GM12878 (cell line): ENCODE results near the gene NRSN2. TPM values are rescaled to one million over a fixed set of nuclear protein-coding genes. Genes with fewer than 3 reads are reported as not detected.

ENCODE experiments used
- ATAC-seq: fragments of 200-7000 bp; cut with Tn5 transposase; 3 replicates; pipeline ENCODE4 v1.9.1; 2020; ENCODE audit warnings: mild to moderate bottlenecking, moderate library complexity
- BruUV-seq: library from RNA; stranded (reverse); fragments of 400-500 nt; replicated peaks from 2 replicates; lab custom pipeline; 2021; lab: Mats Ljungman, UMichigan
- CTCF ChIA-PET: fragments of 300-600 bp; sonication (Branson Sonifier 250); formaldehyde crosslinking; extraction: SDS; loops from one replicate; lab custom pipeline; 2021; ENCODE audit warnings: inconsistent platforms; lab: Yijun Ruan, JAX
- POLR2A ChIA-PET: fragments of 350-600 bp; formaldehyde crosslinking; extraction: SDS; loops from one replicate; lab custom pipeline; 2021; ENCODE audit warnings: inconsistent platforms; lab: Charles Lee
- RAD21 ChIA-PET: fragments of 300-600 bp; sonication (Branson Sonifier 250); formaldehyde crosslinking; loops from one replicate; lab custom pipeline; 2023; ENCODE audit warnings: antibody characterized with exemption; ENCODE audit not compliant: unreplicated experiment; lab: Charles Lee
- SMC1A ChIA-PET: fragments of 300-600 bp; sonication (Branson Sonifier 250); formaldehyde crosslinking; loops from one replicate; lab custom pipeline; 2023; ENCODE audit not compliant: unreplicated experiment, uncharacterized antibody; lab: Charles Lee
- DNase-seq: peaks from one replicate; pipeline ENCODE4 v3.0.0-alpha.2; 2011; ENCODE audit warnings: low read depth, low spot score
- FAIRE-seq: peaks from 3 replicates; lab custom pipeline; 2011; peaks lifted over from hg19 to GRCh38; lab: Jason Lieb, UNC
- H2AFZ ChIP-seq: 2 replicates; pipeline ENCODE4 v1.6.0; 2011; ENCODE audit warnings: low read depth, low read length, control low read depth; ENCODE audit not compliant: control insufficient read depth
- H3K27ac ChIP-seq: 2 replicates; pipeline ENCODE4 v1.5.1; 2011; ENCODE audit warnings: control low read depth; ENCODE audit not compliant: control insufficient read depth, insufficient read depth
- H3K27me3 ChIP-seq, 2 experiments: replicated peaks in 1 of 2; 2 replicates each; pipeline versions ENCODE4 v1.6.0 to v1.6.1; 2011; ENCODE audit warnings: low read length in 1 of 2; ENCODE audit not compliant: control insufficient read depth in 2 of 2, insufficient read depth in 2 of 2
- H3K36me3 ChIP-seq, 2 experiments: 2 replicates each; pipeline ENCODE4 v1.5.1; 2011; ENCODE audit warnings: low read length in 1 of 2; ENCODE audit not compliant: control insufficient read depth in 2 of 2, insufficient read depth in 2 of 2
- H3K4me1 ChIP-seq: 2 replicates; pipeline ENCODE4 v1.6.1; 2011; ENCODE audit warnings: mild to moderate bottlenecking, low read length, moderate library complexity, mixed read lengths; ENCODE audit not compliant: control insufficient read depth, insufficient read depth
- H3K4me2 ChIP-seq: 2 replicates; pipeline ENCODE4 v1.6.0; 2011; ENCODE audit warnings: control low read depth; ENCODE audit not compliant: control insufficient read depth, insufficient read depth
- H3K4me3 ChIP-seq: fragments of 200-600 bp; sonication (generic); 2 replicates; pipeline ENCODE4 v1.5.1; 2016
- H3K79me2 ChIP-seq: 2 replicates; pipeline ENCODE4 v1.6.0; 2011; ENCODE audit warnings: low read length; ENCODE audit not compliant: control insufficient read depth, insufficient read depth
- H3K9ac ChIP-seq: 2 replicates; pipeline ENCODE4 v1.8.0; 2011; ENCODE audit warnings: low read length, control low read depth, mixed read lengths; ENCODE audit not compliant: control insufficient read depth, insufficient read depth
- H3K9me3 ChIP-seq: replicated peaks from 3 replicates; pipeline ENCODE4 v1.5.1; 2011; ENCODE audit warnings: mild to moderate bottlenecking, low read length; ENCODE audit not compliant: control insufficient read depth, insufficient read depth
- H4K20me1 ChIP-seq: 2 replicates; pipeline ENCODE4 v1.6.0; 2011; ENCODE audit not compliant: control insufficient read depth, insufficient read depth
- CHD1 ChIP-seq: IDR thresholded peaks from 2 replicates; pipeline ENCODE4 v1.6.1; 2012; ENCODE audit warnings: low read depth, low read length, improper control_type of control experiment
- FOXM1 ChIP-seq: IDR thresholded peaks from 2 replicates; pipeline ENCODE4 v1.6.1; 2012; ENCODE audit warnings: low read depth, mild to moderate bottlenecking, inconsistent platforms, low read length, moderate library complexity
- NR2C2 ChIP-seq: IDR thresholded peaks from 2 replicates; pipeline ENCODE4 v1.6.1; 2011; ENCODE audit warnings: borderline replicate concordance, low read depth; ENCODE audit not compliant: control insufficient read depth, insufficient read length
- STAT3 ChIP-seq: IDR thresholded peaks from 2 replicates; pipeline ENCODE4 v1.6.1; 2011; ENCODE audit warnings: low read depth, low read length, improper control_type of control experiment
- SUZ12 ChIP-seq: fragments of 200-600 bp; sonication (generic); IDR thresholded peaks from one replicate; pipeline ENCODE4 v1.6.1; 2018; ENCODE audit warnings: antibody characterized with exemption, mild to moderate bottlenecking; ENCODE audit not compliant: unreplicated experiment
- ZNF207 ChIP-seq: fragments of 450-650 bp; IDR thresholded peaks from 2 replicates; pipeline ENCODE4 v1.6.1; 2014; ENCODE audit warnings: antibody characterized with exemption, mild to moderate bottlenecking, borderline replicate concordance
- WGBS: methylation state at CpG from one replicate; pipeline ENCODE4 v1.1.6; 2016; ENCODE audit warnings: low lambda C conversion rate; ENCODE audit not compliant: insufficient replicate concordance, insufficient coverage; ENCODE audit errors: missing lambda C conversion rate; 5-methylcytosine and 5-hydroxymethylcytosine counted together
- in situ Hi-C: fragments of 300-500 bp; cut with MboI; formaldehyde crosslinking; loops from 9 replicates; pipeline ENCODE4 v1.14.3; 2018; ENCODE audit warnings: mixed read lengths
- intact Hi-C: fragments of 100-400 bp; cut with micrococcal nuclease; formaldehyde crosslinking; loops from one replicate; pipeline ENCODE4 v1.14.2; 2022; ENCODE audit not compliant: unreplicated experiment
- polyA plus RNA-seq, 11 experiments: library from polyadenylated mRNA; depleted of rRNA in 4 of 11; unstranded in 6 of 11; stranded (reverse) in 5 of 11; fragments of >200 nt; fragmentation: Nextera tagmentation in 4 of 11; fragmentation: Illumina TruSeq in 1 of 11; extraction: Ambion mirVana in 4 of 11; extraction: Trizol in 1 of 11; gene quantifications; 1 replicate in 1 of 11; 2 replicates in 10 of 11; pipeline versions ENCODE4 v1.2.1 to v1.2.3, GENCODE V29; 2011 to 2016; ENCODE audit warnings: inconsistent platforms in 2 of 11, missing spikeins in 2 of 11, low read depth in 1 of 11
- total RNA-seq, 4 experiments: library from RNA; depleted of rRNA in 3 of 4; stranded (reverse); fragments of >200 nt in 3 of 4; fragmentation: Illumina TruSeq in 1 of 4; extraction: Trizol in 1 of 4; gene quantifications; 2 replicates each; pipeline versions ENCODE4 v1.2.1 to v1.2.3, GENCODE V29; 2013 to 2021
- TF ChIP-seq, protein P1 (sequence below): fragments of 450-650 bp; IDR thresholded peaks from 2 replicates; pipeline ENCODE4 v1.6.1; 2018; ENCODE audit warnings: borderline replicate concordance, mild to moderate bottlenecking; ENCODE audit not compliant: partially characterized antibody

The NRSN2 gene
- total and polyA plus RNA-seq, 10 of the 15 experiments (the other 5 are each of a cell fraction or from before 2014, with no cell fraction given), result 6.2 to 32.4 (median 13.0) TPM

DNA sequence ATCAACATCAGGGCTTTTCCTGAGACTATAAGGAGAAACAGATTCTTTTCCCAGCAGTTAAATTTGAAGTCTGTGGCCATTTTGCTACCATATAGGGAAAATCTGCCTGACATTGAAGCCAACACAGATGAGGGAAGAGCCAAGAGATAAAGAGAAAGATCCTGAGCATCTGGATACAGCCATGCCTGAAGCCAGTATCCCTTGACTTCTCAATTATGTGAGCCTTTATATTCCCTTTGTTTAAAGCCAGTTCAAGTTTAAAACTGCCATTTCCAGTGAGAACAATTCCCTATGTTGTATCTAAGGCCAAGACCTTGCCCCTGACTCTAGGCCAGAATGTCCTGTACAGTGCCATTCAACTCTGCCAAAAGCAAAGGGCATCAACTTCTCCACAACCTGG lies 3.8 kb upstream of the NRSN2 start:
- intact Hi-C loops, result no loop called here
- SMC1A ChIA-PET, result interaction anchor here (1.8 kb wide), 1 partner anchor 12 kb away, joined by 3 read pairs; no protein-coding TSS in a partner anchor
- no peak overlapping the region for H3K4me2 ChIP-seq
- H3K79me2 ChIP-seq, result peaks cover 4% of the 10 kb centered on the region; the same call in 1 of the 2 replicates
- in situ Hi-C loops, result no loop called here
- H3K36me3 ChIP-seq, result no peaks in the 10 kb centered on the region
- DNase-seq (no peak), ATAC-seq (no peak)
- H3K9ac ChIP-seq, result no peak overlapping the region
- POLR2A ChIA-PET, result no interaction called here
- RAD21 ChIA-PET, result no interaction called here
- no peak overlapping the region for H3K27ac ChIP-seq
- no peaks in the 10 kb centered on the region for H3K9me3 ChIP-seq
- H3K4me3 ChIP-seq, result no peak overlapping the region
- H4K20me1 ChIP-seq, result no peaks in the 10 kb centered on the region
- CTCF ChIA-PET, result no interaction called here
- no peak for TF ChIP-seq SUZ12
- no peak for TF ChIP-seq STAT3
- no peak for TF ChIP-seq FOXM1
- no peak for TF ChIP-seq ZNF207
- no peak for TF ChIP-seq CHD1
- TF ChIP-seq, all 136 proteins: peak for 0
- FAIRE-seq, result no peak
- Histone ChIP-seq H3K27me3 (no peaks in the 10 kb centered on the region), H2AFZ (no peak overlapping the region), H3K4me1 (peaks cover 5% of the 10 kb centered on the region; the same call in 1 of the 2 replicates)
- BruUV-seq, result no TSS peak

DNA sequence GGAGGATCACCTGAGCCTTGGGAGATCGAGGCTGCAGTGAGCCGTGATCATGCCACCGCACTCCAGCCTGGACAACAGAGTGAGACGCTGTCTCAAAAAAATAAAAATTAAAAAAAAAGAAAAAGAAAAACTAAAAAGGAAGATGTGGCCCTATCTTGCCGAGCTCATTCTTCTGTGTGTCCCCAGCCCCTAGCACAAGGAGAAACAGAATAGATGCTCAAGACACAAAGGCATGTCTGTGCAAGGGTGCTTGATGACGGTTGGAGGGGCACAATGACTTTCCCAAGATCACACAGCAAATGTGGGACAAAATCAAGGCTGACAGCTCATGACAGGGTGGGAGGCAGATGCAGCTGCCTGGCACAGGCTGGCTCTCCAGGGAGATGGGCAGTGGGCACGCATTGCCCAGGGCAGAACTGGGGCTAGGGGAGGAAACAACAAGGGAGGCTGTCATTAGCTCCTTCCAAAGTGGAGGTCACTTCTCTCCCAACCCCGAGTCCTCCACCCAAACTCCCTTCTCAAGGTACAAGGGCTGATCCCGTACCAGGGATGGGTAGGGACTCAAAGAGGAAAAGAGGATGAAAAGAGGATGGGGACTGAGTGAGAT lies 775 bp upstream of the NRSN2 start:
- FAIRE-seq (no peak), DNase-seq (no peak), ATAC-seq (no peak)
- Histone ChIP-seq H3K36me3 (no peaks in the 10 kb centered on the region; a peak in 2 of 4 replicates), H4K20me1 (no peaks in the 10 kb centered on the region), H3K4me1 (0 out of 2 replicates have a peak, but pooled peaks cover 3% of the 10 kb centered on the region), H3K27me3 (no peaks in the 10 kb centered on the region), H3K79me2 (peaks cover 4% of the 10 kb centered on the region; the same call in 1 of the 2 replicates), H3K27ac (peak overlapping the region; percentile 73; the same call in 1 of the 2 replicates), H3K4me3 (peak overlapping the region; percentile 83), H3K9ac (peak overlapping the region; percentile 70), H2AFZ (peak overlapping the region; percentile 73), H3K9me3 (no peaks in the 10 kb centered on the region), H3K4me2 (peak overlapping the region; percentile 83)
- RAD21 ChIA-PET, result interaction anchor here (1.2 to 1.3 kb wide), 2 partner anchors 15 to 80 kb away, joined by 4 read pairs; no protein-coding TSS in a partner anchor
- no peak for TF ChIP-seq NR2C2
- TF ChIP-seq, protein P1, sequence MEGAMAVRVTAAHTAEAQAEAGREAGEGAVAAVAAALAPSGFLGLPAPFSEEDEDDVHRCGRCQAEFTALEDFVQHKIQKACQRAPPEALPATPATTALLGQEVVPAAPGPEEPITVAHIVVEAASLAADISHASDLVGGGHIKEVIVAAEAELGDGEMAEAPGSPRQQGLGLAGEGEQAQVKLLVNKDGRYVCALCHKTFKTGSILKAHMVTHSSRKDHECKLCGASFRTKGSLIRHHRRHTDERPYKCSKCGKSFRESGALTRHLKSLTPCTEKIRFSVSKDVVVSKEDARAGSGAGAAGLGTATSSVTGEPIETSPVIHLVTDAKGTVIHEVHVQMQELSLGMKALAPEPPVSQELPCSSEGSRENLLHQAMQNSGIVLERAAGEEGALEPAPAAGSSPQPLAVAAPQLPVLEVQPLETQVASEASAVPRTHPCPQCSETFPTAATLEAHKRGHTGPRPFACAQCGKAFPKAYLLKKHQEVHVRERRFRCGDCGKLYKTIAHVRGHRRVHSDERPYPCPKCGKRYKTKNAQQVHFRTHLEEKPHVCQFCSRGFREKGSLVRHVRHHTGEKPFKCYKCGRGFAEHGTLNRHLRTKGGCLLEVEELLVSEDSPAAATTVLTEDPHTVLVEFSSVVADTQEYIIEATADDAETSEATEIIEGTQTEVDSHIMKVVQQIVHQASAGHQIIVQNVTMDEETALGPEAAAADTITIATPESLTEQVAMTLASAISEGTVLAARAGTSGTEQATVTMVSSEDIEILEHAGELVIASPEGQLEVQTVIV, result peak; percentile 14
- no TSS peak for BruUV-seq
- CTCF ChIA-PET, result interaction anchor here (1.2 to 3.6 kb wide), 6 partner anchors 15 to 392 kb away, joined by 3 to 27 read pairs (median 5); no protein-coding TSS in a partner anchor
- POLR2A ChIA-PET, result interaction anchor here (0.5 to 1.7 kb wide), 6 partner anchors 16 to 110 kb away, joined by 3 to 4 read pairs (median 3); partner anchors contain the start of gene ZCCHC3
- SMC1A ChIA-PET, result interaction anchor here (1.1 to 1.8 kb wide), 3 partner anchors 9 to 50 kb away, joined by 3 to 6 read pairs (median 4); no protein-coding TSS in a partner anchor
- intact Hi-C loops (no loop called here), in situ Hi-C loops (no loop called here)
- 84% methylated on average over 9 of the region's 9 CpGs for WGBS
